ENCODE measurements around the gene PLSCR2.

The PLSCR2 gene

DNA sequence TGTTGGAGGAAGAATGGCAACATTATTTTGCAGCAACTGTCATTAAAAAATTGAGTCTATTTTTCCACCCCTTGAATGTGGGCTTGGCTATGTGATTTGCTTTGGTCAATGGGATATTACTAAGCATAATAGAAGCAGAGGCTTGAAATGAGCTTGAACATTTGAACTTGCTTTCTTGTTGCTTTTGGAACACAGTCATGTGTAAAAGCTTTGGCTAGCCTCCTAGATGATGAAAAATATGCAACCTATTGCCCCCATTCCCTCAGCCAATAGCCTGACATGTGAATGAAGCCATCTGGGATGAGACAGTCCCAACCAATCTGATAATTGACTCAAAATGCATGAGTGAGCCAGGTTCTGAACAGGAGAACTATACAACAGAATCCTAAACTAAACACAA lies 78.4 kb downstream of the PLSCR2 start:
- H3K27ac ChIP-seq (ENCODE audit: low read depth, low read length): no peak overlapping the region
- H3K9me3 ChIP-seq (ENCODE audit: insufficient read depth, low read length): no peaks in the 10 kb centered on the region
- H3K79me2 ChIP-seq (ENCODE audit: insufficient read depth, low read length): no peaks in the 10 kb centered on the region
- H2AFZ ChIP-seq (ENCODE audit: low read depth, low read length, severe bottlenecking): no peak overlapping the region
- no peak overlapping the region for H3K4me2 ChIP-seq (ENCODE audit: low read depth, low read length, poor library complexity, severe bottlenecking)
- no peak overlapping the region for H3K4me3 ChIP-seq (ENCODE audit: insufficient read depth, low read length, poor library complexity, severe bottlenecking)
- no peaks in the 10 kb centered on the region for H3K9me2 ChIP-seq (replicated peaks; ENCODE audit: insufficient read depth, low read length)
- H3K9ac ChIP-seq (ENCODE audit: low read length): no peak overlapping the region
- no peaks in the 10 kb centered on the region for H3F3A ChIP-seq (ENCODE audit: insufficient read depth)
- no peaks in the 10 kb centered on the region for H3K36me3 ChIP-seq (ENCODE audit: low read length)
- TF ChIP-seq EZH2phosphoT487 (conservative IDR thresholded peaks at IDR 0.05; ENCODE audit: low read length): no peak
- TF ChIP-seq, protein P1, sequence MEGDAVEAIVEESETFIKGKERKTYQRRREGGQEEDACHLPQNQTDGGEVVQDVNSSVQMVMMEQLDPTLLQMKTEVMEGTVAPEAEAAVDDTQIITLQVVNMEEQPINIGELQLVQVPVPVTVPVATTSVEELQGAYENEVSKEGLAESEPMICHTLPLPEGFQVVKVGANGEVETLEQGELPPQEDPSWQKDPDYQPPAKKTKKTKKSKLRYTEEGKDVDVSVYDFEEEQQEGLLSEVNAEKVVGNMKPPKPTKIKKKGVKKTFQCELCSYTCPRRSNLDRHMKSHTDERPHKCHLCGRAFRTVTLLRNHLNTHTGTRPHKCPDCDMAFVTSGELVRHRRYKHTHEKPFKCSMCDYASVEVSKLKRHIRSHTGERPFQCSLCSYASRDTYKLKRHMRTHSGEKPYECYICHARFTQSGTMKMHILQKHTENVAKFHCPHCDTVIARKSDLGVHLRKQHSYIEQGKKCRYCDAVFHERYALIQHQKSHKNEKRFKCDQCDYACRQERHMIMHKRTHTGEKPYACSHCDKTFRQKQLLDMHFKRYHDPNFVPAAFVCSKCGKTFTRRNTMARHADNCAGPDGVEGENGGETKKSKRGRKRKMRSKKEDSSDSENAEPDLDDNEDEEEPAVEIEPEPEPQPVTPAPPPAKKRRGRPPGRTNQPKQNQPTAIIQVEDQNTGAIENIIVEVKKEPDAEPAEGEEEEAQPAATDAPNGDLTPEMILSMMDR (IDR thresholded peaks at IDR 0.05; ENCODE audit: insufficient read depth, low read length, poor library complexity, severe bottlenecking): no peak
- H4K20me1 ChIP-seq (ENCODE audit: low read depth, low read length): no peaks in the 10 kb centered on the region
- no peaks in the 10 kb centered on the region for H3K27me3 ChIP-seq (ENCODE audit: low read length)

GRCh38 chr3:146390006-146390772 lies 79.2 kb downstream of the PLSCR2 start:
- Histone ChIP-seq H3K27me3 (ENCODE audit: low read length) (no peaks in the 10 kb centered on the region), H3K4me3 (ENCODE audit: insufficient read depth, low read length, poor library complexity, severe bottlenecking) (no peak overlapping the region), H3K9me2 (replicated peaks; ENCODE audit: insufficient read depth, low read length) (no peaks in the 10 kb centered on the region), H2AFZ (ENCODE audit: low read depth, low read length, severe bottlenecking) (no peak overlapping the region), H3K9me3 (ENCODE audit: insufficient read depth, low read length) (no peaks in the 10 kb centered on the region), H3K4me2 (ENCODE audit: low read depth, low read length, poor library complexity, severe bottlenecking) (no peak overlapping the region), H3K27ac (ENCODE audit: low read depth, low read length) (no peak overlapping the region), H3F3A (ENCODE audit: insufficient read depth) (no peaks in the 10 kb centered on the region), H3K36me3 (ENCODE audit: low read length) (no peaks in the 10 kb centered on the region), H3K79me2 (ENCODE audit: insufficient read depth, low read length) (no peaks in the 10 kb centered on the region), H3K9ac (ENCODE audit: low read length) (no peak overlapping the region), H4K20me1 (ENCODE audit: low read depth, low read length) (no peaks in the 10 kb centered on the region)
- TF ChIP-seq, protein P1 (IDR thresholded peaks at IDR 0.05; ENCODE audit: insufficient read depth, low read length, poor library complexity, severe bottlenecking): no peak
- no peak for TF ChIP-seq EZH2phosphoT487 (conservative IDR thresholded peaks at IDR 0.05; ENCODE audit: low read length)

GRCh38 chr3:146387566-146387965 lies 81.8 kb downstream of the PLSCR2 start:
- Histone ChIP-seq H3F3A (ENCODE audit: insufficient read depth) (no peaks in the 10 kb centered on the region), H3K4me3 (ENCODE audit: insufficient read depth, low read length, poor library complexity, severe bottlenecking) (no peak overlapping the region), H3K79me2 (ENCODE audit: insufficient read depth, low read length) (no peaks in the 10 kb centered on the region), H3K9ac (ENCODE audit: low read length) (no peak overlapping the region), H3K9me2 (replicated peaks; ENCODE audit: insufficient read depth, low read length) (no peaks in the 10 kb centered on the region), H3K27ac (ENCODE audit: low read depth, low read length) (no peak overlapping the region), H4K20me1 (ENCODE audit: low read depth, low read length) (no peaks in the 10 kb centered on the region), H3K27me3 (ENCODE audit: low read length) (no peaks in the 10 kb centered on the region), H3K9me3 (ENCODE audit: insufficient read depth, low read length) (no peaks in the 10 kb centered on the region), H3K36me3 (ENCODE audit: low read length) (no peaks in the 10 kb centered on the region), H3K4me2 (ENCODE audit: low read depth, low read length, poor library complexity, severe bottlenecking) (no peak overlapping the region), H2AFZ (ENCODE audit: low read depth, low read length, severe bottlenecking) (no peak overlapping the region)
- TF ChIP-seq EZH2phosphoT487 (conservative IDR thresholded peaks at IDR 0.05; ENCODE audit: low read length): no peak
- TF ChIP-seq, protein P1 (IDR thresholded peaks at IDR 0.05; ENCODE audit: insufficient read depth, low read length, poor library complexity, severe bottlenecking): no peak
